Measurements from ENCODE around the gene TMEM179.

- TF ChIP-seq GATA3 (IDR thresholded peaks at IDR 0.05; ENCODE audit: low read depth, low read length) (no peak), GATA2 (IDR thresholded peaks at IDR 0.05; ENCODE audit: low read depth, low read length) (no peak)
Observed at GRCh38 chr14:104596451-104596918, 8.1 kb downstream of the TMEM179 start.

All from SH-SY5Y (cell line).